ENCODE data around the gene PKNOX2.

Gene PKNOX2

GRCh38 chr11:125167292-125167953 is 2.9 kb downstream of the PKNOX2 start:
- H3K4me3 ChIP-seq (ENCODE audit: low read depth, low read length), result no peak overlapping the region
- TF ChIP-seq CTCF (IDR thresholded peaks at IDR 0.05; ENCODE audit: low read depth, low read length, missing control alignments), result no peak
- no peak for DNase-seq (ENCODE audit: low read depth)

DNA sequence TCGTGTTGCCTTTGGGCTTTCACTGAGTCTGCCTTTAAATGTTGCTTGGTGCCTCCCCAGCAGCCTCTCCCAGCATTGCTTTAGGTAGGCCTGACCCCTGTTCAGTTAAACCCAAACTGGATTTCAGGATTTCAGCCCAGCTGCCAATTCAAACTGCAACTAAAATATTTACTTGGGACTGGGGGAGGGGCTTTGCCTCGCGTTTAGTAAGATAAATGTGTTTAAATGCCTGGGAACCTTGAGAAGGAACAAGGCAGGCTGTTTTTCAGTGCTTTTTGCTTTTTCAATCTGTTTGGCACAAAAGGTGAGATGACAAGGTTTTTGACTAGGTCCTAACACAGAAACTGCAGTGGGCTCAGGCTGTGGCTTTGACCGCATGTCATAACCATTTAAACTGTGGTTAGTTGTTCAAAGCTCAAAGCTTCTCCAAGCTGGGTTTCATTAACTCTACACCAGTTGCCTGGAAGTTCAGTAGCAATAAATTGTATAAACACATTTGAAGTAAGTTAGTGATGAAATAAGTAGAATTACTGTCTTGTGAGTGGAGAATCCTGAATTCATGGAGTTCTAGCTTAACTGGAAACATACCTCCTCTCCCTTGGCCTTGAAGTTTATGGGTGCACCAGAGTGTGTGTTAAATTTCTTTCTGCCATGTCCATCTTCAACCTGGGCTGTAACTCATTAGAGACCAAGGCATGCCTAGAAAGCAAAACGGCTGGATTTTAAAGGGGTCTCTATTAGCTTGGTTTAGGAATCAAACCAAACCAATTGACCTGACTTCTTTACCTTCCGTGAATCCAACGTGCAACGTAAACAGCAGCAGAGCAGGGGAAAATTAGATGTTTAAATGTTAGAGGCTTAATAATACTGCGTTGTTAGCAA is 3.6 kb downstream of the PKNOX2 start:
- no peak for DNase-seq (ENCODE audit: low read depth)
- TF ChIP-seq CTCF (IDR thresholded peaks at IDR 0.05; ENCODE audit: low read depth, low read length, missing control alignments), result no peak
- H3K4me3 ChIP-seq (ENCODE audit: low read depth, low read length), result no peak overlapping the region

- no peak for DNase-seq (ENCODE audit: low read depth)
- H3K4me3 ChIP-seq (ENCODE audit: low read depth, low read length), result no peak overlapping the region
- TF ChIP-seq CTCF (IDR thresholded peaks at IDR 0.05; ENCODE audit: low read depth, low read length, missing control alignments), result no peak
Observed at GRCh38 chr11:125168918-125169456, 4.4 kb downstream of the PKNOX2 start.

GRCh38 chr11:125170001-125170509 is 5.5 kb downstream of the PKNOX2 start:
- no peak for TF ChIP-seq CTCF (IDR thresholded peaks at IDR 0.05; ENCODE audit: low read depth, low read length, missing control alignments)
- no peak for DNase-seq (ENCODE audit: low read depth)
- H3K4me3 ChIP-seq (ENCODE audit: low read depth, low read length), result no peak overlapping the region

DNA sequence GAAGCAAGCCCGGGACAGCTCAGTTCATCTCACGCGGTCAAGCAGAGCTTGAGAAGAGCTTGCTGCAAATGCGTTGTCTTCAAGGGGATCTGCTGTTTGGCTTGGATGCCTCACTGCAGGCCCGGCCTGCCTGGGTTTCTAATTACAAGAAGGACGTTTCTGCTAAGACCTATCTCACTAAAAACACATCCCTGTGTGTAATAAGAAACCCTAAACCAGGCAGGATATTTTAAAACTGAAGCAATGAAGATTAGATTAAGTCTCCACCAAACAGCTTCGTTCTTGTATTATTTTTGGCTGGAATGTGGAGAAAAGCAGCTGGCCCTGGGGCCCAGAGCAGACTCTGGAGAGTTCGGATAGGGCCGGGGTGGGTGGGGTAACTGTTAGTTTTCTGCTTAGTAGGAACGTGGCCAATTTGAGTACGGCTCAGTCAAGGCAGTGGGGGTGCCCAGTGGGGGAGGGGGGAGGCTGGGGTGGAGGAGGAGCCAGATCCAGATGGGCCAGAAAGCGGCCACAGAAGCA is 6.0 kb downstream of the PKNOX2 start:
- DNase-seq (ENCODE audit: low read depth), result no peak
- no peak for TF ChIP-seq CTCF (IDR thresholded peaks at IDR 0.05; ENCODE audit: low read depth, low read length, missing control alignments)
- no peak overlapping the region for H3K4me3 ChIP-seq (ENCODE audit: low read depth, low read length)

- DNase-seq (ENCODE audit: low read depth), result no peak
- no peak overlapping the region for H3K4me3 ChIP-seq (ENCODE audit: low read depth, low read length)
- no peak for TF ChIP-seq CTCF (IDR thresholded peaks at IDR 0.05; ENCODE audit: low read depth, low read length, missing control alignments)
Observed at GRCh38 chr11:125171974-125172373, 7.4 kb downstream of the PKNOX2 start.
